HUES6 (cell line): Measurements from ENCODE around the gene KIAA0408.

Source experiments
- H3K27ac ChIP-seq: 2 replicates; pipeline ENCODE4 v1.7.0; 2013; ENCODE audit warnings: low read depth, mild to moderate bottlenecking, low read length, inconsistent platforms
- H3K27me3 ChIP-seq: 2 replicates; pipeline ENCODE4 v1.6.1; 2013; ENCODE audit warnings: low read length; ENCODE audit not compliant: control insufficient read depth, insufficient read depth
- H3K36me3 ChIP-seq: 2 replicates; pipeline ENCODE4 v1.6.1; 2013; ENCODE audit warnings: low read length; ENCODE audit not compliant: control insufficient read depth, insufficient read depth
- H3K4me1 ChIP-seq: 2 replicates; pipeline ENCODE4 v1.6.1; 2013; ENCODE audit warnings: low read length; ENCODE audit not compliant: control insufficient read depth, insufficient read depth
- H3K4me3 ChIP-seq: 2 replicates; pipeline ENCODE4 v1.5.1; 2013; ENCODE audit warnings: low read depth, low read length
- H3K9ac ChIP-seq: one replicate; pipeline ENCODE4 v1.6.1; 2013; ENCODE audit warnings: mild to moderate bottlenecking, low read length
- H3K9me3 ChIP-seq: 2 replicates; pipeline ENCODE4 v1.6.1; 2013; ENCODE audit warnings: low read depth, low read length; ENCODE audit not compliant: control insufficient read depth, insufficient read depth

KIAA0408 gene

DNA sequence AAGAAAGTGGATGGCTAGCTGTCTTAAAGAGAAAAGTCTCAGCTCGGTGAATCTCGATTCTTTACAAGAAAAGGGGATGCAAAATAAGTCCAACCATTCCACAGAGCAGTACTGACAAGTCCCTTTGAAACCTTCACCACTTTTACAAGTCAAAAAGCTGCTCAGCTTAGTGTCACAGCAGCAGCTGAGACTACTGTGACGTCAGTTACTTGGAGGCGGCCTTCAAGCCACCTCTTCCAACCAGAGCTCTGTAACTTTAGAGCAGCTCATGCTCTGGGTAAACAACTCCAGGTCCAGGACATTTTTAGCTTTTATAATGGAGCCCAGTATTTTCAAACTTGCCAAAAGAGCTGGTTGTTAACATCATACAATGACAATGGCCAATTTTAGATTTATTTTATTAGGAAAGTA lies at the start of gene KIAA0408:
Gene KIAA0408 (minus strand): TSS at position 159 of the 411 bp plus-strand sequence. CDS start 5,408 bp downstream, outside the sequence.
- no peaks in the 10 kb centered on the region for H3K36me3 ChIP-seq
- H3K27me3 ChIP-seq, result no peaks in the 10 kb centered on the region
- H3K9me3 ChIP-seq, result no peaks in the 10 kb centered on the region
- H3K4me1 ChIP-seq, result peaks cover 27% of the 10 kb centered on the region; the same call in 1 of the 2 replicates
- H3K27ac ChIP-seq, result no peak within 1 kb of the TSS
- H3K9ac ChIP-seq, result no peak within 1 kb of the TSS
- no peak within 1 kb of the TSS for H3K4me3 ChIP-seq

DNA sequence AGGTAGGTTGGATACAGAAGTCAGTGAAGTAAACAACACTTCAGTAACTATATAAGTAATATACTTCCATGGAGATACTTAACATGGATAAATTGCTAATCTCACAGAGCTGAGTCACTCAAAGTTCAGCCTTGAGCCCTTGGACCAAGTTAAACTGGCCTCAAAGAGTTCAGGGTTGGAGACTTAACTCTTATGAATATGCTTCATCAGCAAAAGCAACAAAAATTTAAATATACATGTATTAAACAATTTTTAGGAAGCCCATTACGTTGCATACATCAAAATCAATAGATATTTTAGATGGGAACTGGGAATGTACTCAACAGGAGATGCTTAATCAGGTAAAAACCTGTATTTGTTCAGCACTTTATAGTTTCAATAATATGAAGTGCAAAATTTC lies 47.7 kb upstream of the KIAA0408 start:
- Histone ChIP-seq H3K4me3 (no peak overlapping the region), H3K27ac (no peak overlapping the region), H3K9ac (no peak overlapping the region), H3K9me3 (no peaks in the 10 kb centered on the region), H3K4me1 (no peaks in the 10 kb centered on the region), H3K36me3 (no peaks in the 10 kb centered on the region; the same call in 1 of the 2 replicates), H3K27me3 (no peaks in the 10 kb centered on the region)

DNA sequence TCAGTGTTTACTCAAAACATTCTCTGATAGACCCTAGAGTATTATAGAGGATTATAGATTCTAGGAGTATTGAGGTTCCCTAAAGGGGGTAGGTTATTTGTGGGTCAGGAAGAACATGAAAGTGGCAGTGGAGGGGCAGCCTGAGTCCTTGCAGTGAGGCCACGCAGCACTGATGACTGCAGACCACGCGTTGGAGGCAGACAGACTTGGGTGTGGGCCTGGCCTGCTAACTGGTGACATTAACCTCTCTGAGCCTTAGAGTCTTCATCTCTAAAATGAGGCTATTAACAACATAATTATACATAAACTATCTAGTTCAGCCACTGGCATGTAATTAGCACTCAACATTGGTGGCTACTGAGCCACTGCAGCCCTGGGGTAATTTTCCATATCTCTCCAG lies 43.8 kb upstream of the KIAA0408 start:
- no peaks in the 10 kb centered on the region for H3K27me3 ChIP-seq
- no peak overlapping the region for H3K9ac ChIP-seq
- H3K27ac ChIP-seq, result no peak overlapping the region
- no peaks in the 10 kb centered on the region for H3K36me3 ChIP-seq
- H3K4me1 ChIP-seq, result no peaks in the 10 kb centered on the region
- no peak overlapping the region for H3K4me3 ChIP-seq
- H3K9me3 ChIP-seq, result no peaks in the 10 kb centered on the region

DNA sequence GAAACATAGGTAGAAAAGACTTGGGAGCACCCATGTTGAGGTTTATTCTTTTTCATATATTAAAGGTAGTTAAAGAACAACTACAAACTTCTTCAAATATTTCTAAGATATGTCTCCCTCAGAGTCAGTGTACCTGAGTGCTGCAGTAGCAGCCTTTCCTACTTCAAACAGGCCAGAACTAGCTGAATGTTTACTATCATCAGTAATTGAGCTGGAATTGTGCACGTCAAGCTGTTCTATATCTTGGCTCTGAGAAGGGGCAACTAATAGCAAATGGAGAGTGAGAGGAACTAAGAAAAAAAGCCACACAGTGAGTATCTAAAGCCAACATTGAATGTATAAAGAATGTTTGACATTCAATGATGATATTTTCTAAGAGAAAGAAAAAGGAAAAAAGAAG lies 38.2 kb upstream of the KIAA0408 start:
- H3K4me3 ChIP-seq, result no peak overlapping the region
- H3K36me3 ChIP-seq, result no peaks in the 10 kb centered on the region
- H3K27me3 ChIP-seq, result no peaks in the 10 kb centered on the region
- H3K27ac ChIP-seq, result no peak overlapping the region
- H3K4me1 ChIP-seq, result no peaks in the 10 kb centered on the region
- H3K9ac ChIP-seq, result no peak overlapping the region
- H3K9me3 ChIP-seq, result no peaks in the 10 kb centered on the region

DNA sequence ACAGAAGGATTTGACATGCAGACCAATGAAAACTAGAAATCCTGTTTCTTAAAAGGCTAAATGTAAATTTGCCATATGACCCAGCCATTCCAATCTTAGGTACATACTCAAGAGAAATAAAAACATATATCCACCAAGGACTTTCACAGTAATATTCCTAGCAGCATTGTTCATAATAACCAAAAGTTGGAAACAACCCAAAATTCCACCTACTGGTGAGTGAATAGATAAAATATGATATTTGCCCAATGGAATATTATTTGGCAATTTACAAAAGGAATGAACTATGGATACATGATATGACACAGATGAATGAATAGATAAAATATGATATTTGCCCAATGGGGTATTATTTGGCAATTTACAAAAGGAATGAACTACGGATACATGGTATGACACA lies 37.3 kb upstream of the KIAA0408 start:
- H3K27me3 ChIP-seq, result no peaks in the 10 kb centered on the region
- no peaks in the 10 kb centered on the region for H3K36me3 ChIP-seq
- no peak overlapping the region for H3K27ac ChIP-seq
- no peak overlapping the region for H3K4me3 ChIP-seq
- no peaks in the 10 kb centered on the region for H3K9me3 ChIP-seq
- H3K4me1 ChIP-seq, result no peaks in the 10 kb centered on the region
- H3K9ac ChIP-seq, result no peak overlapping the region

DNA sequence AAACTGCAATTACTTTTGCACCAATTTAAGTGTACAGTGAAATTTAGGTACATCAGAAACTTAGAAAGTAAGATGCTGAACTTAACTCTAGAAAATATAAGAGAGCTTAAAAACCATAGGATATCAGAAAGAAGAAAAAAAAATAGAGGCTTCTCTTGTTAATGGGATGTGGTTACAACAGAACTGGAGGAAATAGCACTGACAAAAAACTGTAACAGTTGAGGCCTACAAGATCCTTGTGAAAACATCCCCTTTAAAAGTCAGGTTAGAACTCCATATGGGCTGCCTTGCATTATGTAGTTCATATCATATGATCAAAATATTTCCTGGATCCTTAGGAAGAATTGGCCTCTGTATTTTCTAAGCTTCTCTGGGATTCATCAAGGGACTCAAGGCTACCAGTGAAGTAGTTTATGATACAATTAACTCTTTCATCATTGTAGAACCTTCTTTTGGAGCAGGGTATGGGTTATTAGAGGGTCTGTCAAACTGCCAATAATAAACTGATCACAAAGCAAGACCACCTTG lies 35.1 kb upstream of the KIAA0408 start:
- no peaks in the 10 kb centered on the region for H3K9me3 ChIP-seq
- H3K27ac ChIP-seq, result no peak overlapping the region
- H3K27me3 ChIP-seq, result no peaks in the 10 kb centered on the region
- no peak overlapping the region for H3K4me3 ChIP-seq
- no peaks in the 10 kb centered on the region for H3K36me3 ChIP-seq
- H3K9ac ChIP-seq, result no peak overlapping the region
- no peaks in the 10 kb centered on the region for H3K4me1 ChIP-seq

DNA sequence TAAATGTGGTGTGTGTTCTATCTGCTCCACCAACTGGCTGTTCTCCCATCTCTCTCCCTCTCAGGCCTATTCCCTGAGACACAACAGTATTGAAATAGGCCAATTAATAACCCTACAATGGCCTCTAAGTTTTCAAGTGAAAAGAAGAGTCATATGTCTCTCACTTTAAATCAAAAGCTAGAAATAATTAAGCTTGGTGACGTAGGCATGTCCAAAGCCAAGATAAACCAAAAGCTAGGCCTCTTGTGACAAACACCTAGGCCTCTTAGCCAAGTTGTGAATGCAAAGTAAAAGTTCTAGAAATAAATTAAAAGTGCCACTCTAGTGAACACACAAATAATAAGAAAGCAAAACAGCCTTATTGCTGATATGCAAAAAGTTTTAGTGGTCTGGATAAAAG lies 30.1 kb upstream of the KIAA0408 start:
- no peaks in the 10 kb centered on the region for H3K36me3 ChIP-seq
- H3K9me3 ChIP-seq, result no peaks in the 10 kb centered on the region
- no peak overlapping the region for H3K27ac ChIP-seq
- no peak overlapping the region for H3K4me3 ChIP-seq
- peaks cover 19% of the 10 kb centered on the region; the same call in 1 of the 2 replicates for H3K4me1 ChIP-seq
- no peaks in the 10 kb centered on the region for H3K27me3 ChIP-seq
- H3K9ac ChIP-seq, result no peak overlapping the region

DNA sequence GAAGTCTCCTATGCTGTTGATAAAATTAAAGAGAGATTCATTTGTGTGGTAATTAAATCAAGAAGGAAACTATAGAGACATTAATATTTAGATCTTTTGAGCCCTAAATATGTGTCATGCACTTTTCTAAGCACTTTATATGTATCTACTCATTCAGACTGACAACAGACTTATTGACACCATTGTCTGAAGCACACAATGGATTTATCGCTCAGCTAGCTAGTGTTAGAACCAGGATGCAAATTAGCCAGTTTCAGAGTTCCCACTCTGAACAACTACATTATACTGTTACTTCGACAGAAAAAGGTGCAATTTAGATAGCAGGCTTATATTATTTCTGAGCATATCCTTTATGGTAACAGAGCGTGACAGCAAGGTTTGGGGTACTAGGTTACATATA lies 27.7 kb upstream of the KIAA0408 start:
- Histone ChIP-seq H3K27ac (no peak overlapping the region), H3K4me1 (peaks cover 40% of the 10 kb centered on the region), H3K9me3 (no peaks in the 10 kb centered on the region)

DNA sequence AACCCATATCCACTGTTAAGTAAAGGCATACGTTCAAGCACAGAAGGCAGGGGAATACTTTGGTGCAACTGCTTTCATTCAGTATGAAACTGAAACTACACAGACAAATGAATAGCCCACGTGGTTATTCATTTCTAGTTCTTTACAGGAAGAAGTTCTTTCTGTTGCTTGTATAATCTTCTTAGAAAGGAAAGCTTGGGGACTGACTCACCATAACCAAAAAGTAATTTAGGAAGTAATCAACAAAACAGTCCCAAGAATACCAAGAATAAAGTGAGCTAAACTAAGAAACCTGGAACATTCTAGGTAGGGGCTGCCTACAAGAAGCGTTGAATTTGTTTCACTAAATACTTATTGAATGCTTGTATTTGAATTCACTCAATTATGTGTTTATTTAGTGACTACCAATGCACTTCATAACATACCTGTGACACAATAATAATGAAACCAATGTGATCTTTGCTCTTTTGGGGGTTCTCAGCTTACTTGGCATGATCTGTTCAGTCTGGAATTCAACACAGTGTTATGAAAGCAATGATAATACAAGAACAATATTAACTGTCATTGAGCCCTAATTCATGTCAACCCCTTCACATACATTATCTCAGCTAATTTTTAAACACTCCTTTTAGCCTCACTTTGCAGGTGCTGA lies 25.1 kb upstream of the KIAA0408 start:
- H3K4me3 ChIP-seq, result no peak overlapping the region
- H3K4me1 ChIP-seq, result peaks cover 46% of the 10 kb centered on the region
- no peaks in the 10 kb centered on the region for H3K27me3 ChIP-seq
- H3K27ac ChIP-seq, result peak overlapping the region; percentile 73; the same call in 1 of the 2 replicates
- no peaks in the 10 kb centered on the region for H3K9me3 ChIP-seq
- peak overlapping the region; percentile 40 for H3K9ac ChIP-seq
- H3K36me3 ChIP-seq, result no peaks in the 10 kb centered on the region; the same call in 1 of the 2 replicates

More for the DNA sequence above, 27.7 kb upstream of the KIAA0408 start:
- no peaks in the 10 kb centered on the region for H3K27me3 ChIP-seq
- no peak overlapping the region for H3K4me3 ChIP-seq
- no peak overlapping the region for H3K9ac ChIP-seq
- no peaks in the 10 kb centered on the region for H3K36me3 ChIP-seq

DNA sequence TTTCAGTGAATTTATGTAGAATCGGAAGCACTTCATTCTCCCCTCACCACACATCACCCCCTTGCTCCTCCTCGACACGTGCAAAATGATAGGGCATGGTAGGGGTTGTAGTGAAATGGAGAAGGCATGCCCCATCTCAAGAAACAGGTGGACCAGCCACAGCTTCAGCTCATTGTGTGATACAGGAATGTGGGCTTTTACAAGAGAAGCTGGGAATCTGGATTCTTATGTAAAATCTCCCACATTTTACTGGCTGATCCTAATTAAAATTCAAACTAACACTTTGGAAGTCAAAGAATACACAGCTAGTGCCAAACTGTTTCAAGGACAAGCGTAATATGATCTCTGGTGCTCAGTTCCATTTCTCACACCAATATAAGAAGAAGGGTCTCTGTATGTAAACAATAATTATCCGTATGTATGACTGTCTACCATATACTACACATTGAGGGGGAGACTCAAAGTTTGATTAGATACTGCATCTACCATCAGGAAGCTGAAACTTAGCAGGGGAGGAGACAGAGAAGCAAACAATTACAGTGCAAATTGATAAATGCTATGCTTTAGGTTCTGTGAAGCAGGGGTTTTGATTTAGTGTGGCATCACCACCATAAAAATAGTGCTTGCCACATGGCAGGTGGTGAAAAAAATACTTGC lies 24.3 kb upstream of the KIAA0408 start:
- Histone ChIP-seq H3K4me3 (peak overlapping the region; percentile 33), H3K9ac (peak overlapping the region; percentile 40), H3K4me1 (peaks cover 46% of the 10 kb centered on the region), H3K27ac (peak overlapping the region; percentile 73), H3K27me3 (no peaks in the 10 kb centered on the region), H3K36me3 (no peaks in the 10 kb centered on the region; the same call in 1 of the 2 replicates), H3K9me3 (no peaks in the 10 kb centered on the region)

DNA sequence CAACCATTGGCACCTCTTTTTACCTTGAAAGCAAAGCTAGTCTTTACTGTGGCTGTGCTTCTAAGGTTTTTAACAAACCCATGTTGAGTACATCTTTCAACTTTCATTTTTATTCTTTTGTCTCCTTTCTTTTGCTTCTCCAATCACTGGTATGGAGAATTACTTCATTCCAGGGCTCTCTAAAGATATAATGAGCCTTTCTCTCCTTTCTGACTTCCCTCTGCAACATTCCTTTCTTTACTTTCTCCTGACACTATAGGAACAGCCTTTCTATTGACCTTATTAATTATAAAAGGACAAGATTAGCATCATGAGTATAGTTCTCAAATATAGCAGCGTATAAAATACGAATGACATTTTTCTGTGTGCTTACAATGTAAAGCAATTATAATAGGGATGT lies 23.1 kb upstream of the KIAA0408 start:
- Histone ChIP-seq H3K27ac (peak overlapping the region; percentile 3; the same call in 1 of the 2 replicates), H3K4me3 (no peak overlapping the region)

More for the DNA sequence above, 23.1 kb upstream of the KIAA0408 start:
- H3K27me3 ChIP-seq, result no peaks in the 10 kb centered on the region
- no peaks in the 10 kb centered on the region for H3K9me3 ChIP-seq
- peaks cover 46% of the 10 kb centered on the region for H3K4me1 ChIP-seq
- H3K9ac ChIP-seq, result no peak overlapping the region
- H3K36me3 ChIP-seq, result no peaks in the 10 kb centered on the region; the same call in 1 of the 2 replicates
